Measurements from ENCODE around the gene PCNX3. TPM values are rescaled to one million over a fixed set of nuclear protein-coding genes. Genes with fewer than 3 reads are reported as not detected.
"Not testable (repeated sequence)": the region's sequence is repeated elsewhere in the genome, so short reads cannot be mapped to it uniquely, and the experiment has no call there.

PCNX3 gene
- total RNA-seq, 1 experiment from 2014 or later, result 50.4 TPM

- H3K27ac ChIP-seq (ENCODE audit: low read depth, low read length), result no peak overlapping the region
- no peaks in the 10 kb centered on the region for H4K20me1 ChIP-seq (ENCODE audit: insufficient read depth)
- DNase-seq (ENCODE audit: low read depth, low spot score) (no peak), ATAC-seq (no peak)
- POLR2A ChIA-PET, result no interaction called here
- no peak overlapping the region for H3K4me3 ChIP-seq (replicated peaks in 1 of 2; ENCODE audit: low read depth in 1 of 2, low read length in 2 of 2)
- TF ChIP-seq SIN3A (IDR thresholded peaks at IDR 0.05; ENCODE audit: low read depth), result no peak
- TF ChIP-seq ZFX (IDR thresholded peaks at IDR 0.05), result no peak
- no peak for TF ChIP-seq EZH2phosphoT487 (IDR thresholded peaks at IDR 0.05; ENCODE audit: borderline replicate concordance)
- TF ChIP-seq ZNF274 (IDR thresholded peaks at IDR 0.05; ENCODE audit: low read depth, low read length), result no peak
- TF ChIP-seq, protein P1, sequence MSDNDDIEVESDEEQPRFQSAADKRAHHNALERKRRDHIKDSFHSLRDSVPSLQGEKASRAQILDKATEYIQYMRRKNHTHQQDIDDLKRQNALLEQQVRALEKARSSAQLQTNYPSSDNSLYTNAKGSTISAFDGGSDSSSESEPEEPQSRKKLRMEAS (IDR thresholded peaks at IDR 0.05), result no peak
- TF ChIP-seq CBX3 (IDR thresholded peaks at IDR 0.05; ENCODE audit: low read depth), result no peak
- no peak for TF ChIP-seq SP1 (IDR thresholded peaks at IDR 0.05; ENCODE audit: low read depth)
- no peak for TF ChIP-seq ELF1 (IDR thresholded peaks at IDR 0.05; ENCODE audit: borderline replicate concordance, low read depth)
- no peaks in the 10 kb centered on the region for H3K9me2 ChIP-seq (ENCODE audit: insufficient read depth)
- peaks cover 52% of the 10 kb centered on the region for H3K79me2 ChIP-seq (ENCODE audit: insufficient read depth, low read length)
- CTCF ChIA-PET, result no interaction called here
- no peak overlapping the region for H2AFZ ChIP-seq (ENCODE audit: low read depth, low read length, poor library complexity, severe bottlenecking)
- H3K27me3 ChIP-seq (ENCODE audit: insufficient read depth, low read length), result no peaks in the 10 kb centered on the region
- no peak overlapping the region for H3K9ac ChIP-seq (ENCODE audit: low read length)
- intact Hi-C loops (cut with micrococcal nuclease), result no loop called here
- RAD21 ChIA-PET (ENCODE audit: low non-redundant PET in 1 of 2, low total read pairs in 2 of 2, uncharacterized antibody in 2 of 2, unreplicated experiment in 2 of 2), result no interaction called here
- no TSS peak for BruUV-seq (replicated peaks)
- no peaks in the 10 kb centered on the region for H3K9me3 ChIP-seq (ENCODE audit: control insufficient read depth in 1 of 2, insufficient read depth in 1 of 2, low read depth in 1 of 2, low read length in 2 of 2)
- peaks cover 38 to 49% of the 10 kb centered on the region in 2 experiments for H3K36me3 ChIP-seq (ENCODE audit: control insufficient read depth in 1 of 2, insufficient read depth in 2 of 2, low read length in 2 of 2)
- H3K4me2 ChIP-seq (ENCODE audit: low read length), result no peak overlapping the region
- peaks cover 17 to 24% of the 10 kb centered on the region in 2 experiments for H3K4me1 ChIP-seq (ENCODE audit: control insufficient read depth in 1 of 2, insufficient read depth in 2 of 2, low read length in 2 of 2)
Measured at GRCh38 chr11:65660038-65660437, 44.5 kb downstream of the PCNX3 start.

- CTCF ChIA-PET; BruUV-seq (replicated peaks); ATAC-seq; H4K20me1 ChIP-seq (ENCODE audit: insufficient read depth); H3K27me3 ChIP-seq (ENCODE audit: insufficient read depth, low read length); H3K9me2 ChIP-seq (ENCODE audit: insufficient read depth); DNase-seq (ENCODE audit: low read depth, low spot score); H3K4me3 ChIP-seq (replicated peaks in 1 of 2; ENCODE audit: low read depth in 1 of 2, low read length in 2 of 2); intact Hi-C loops (cut with micrococcal nuclease); H3K9me3 ChIP-seq (ENCODE audit: control insufficient read depth in 1 of 2, insufficient read depth in 1 of 2, low read depth in 1 of 2, low read length in 2 of 2); RAD21 ChIA-PET (ENCODE audit: low non-redundant PET in 1 of 2, low total read pairs in 2 of 2, uncharacterized antibody in 2 of 2, unreplicated experiment in 2 of 2); H3K27ac ChIP-seq (ENCODE audit: low read depth, low read length); H2AFZ ChIP-seq (ENCODE audit: low read depth, low read length, poor library complexity, severe bottlenecking): not testable (repeated sequence)
- POLR2A ChIA-PET, result interaction anchor here (3.1 kb wide), 1 partner anchor 8 kb away, joined by 24 read pairs; no protein-coding TSS in a partner anchor
- Histone ChIP-seq H3K79me2 (ENCODE audit: insufficient read depth, low read length) (peaks cover 52% of the 10 kb centered on the region), H3K4me2 (ENCODE audit: low read length) (peak overlapping the region; percentile 88; the same call in 1 of the 2 replicates), H3K4me1 (ENCODE audit: control insufficient read depth in 1 of 2, insufficient read depth in 2 of 2, low read length in 2 of 2) (peaks cover 17 to 24% of the 10 kb centered on the region in 2 experiments), H3K9ac (ENCODE audit: low read length) (peak overlapping the region; percentile 95; the same call in 1 of the 2 replicates), H3K36me3 (ENCODE audit: control insufficient read depth in 1 of 2, insufficient read depth in 2 of 2, low read length in 2 of 2) (peaks cover 33 to 49% of the 10 kb centered on the region in 2 experiments)
Measured at GRCh38 chr11:65660908-65661307, 45.3 kb downstream of the PCNX3 start.

Data from HCT116 (cell line).